Nephron (organoid): ENCODE results near the gene PTH2.

Experiments
- H3K27ac Mint-ChIP-seq, 3 experiments: 2 replicates each; pipeline ENCODE4 v1.8.0; 2020; ENCODE audit warnings: mixed read lengths in 3 of 3, mild to moderate bottlenecking in 2 of 3, moderate library complexity in 1 of 3
- H3K27me3 Mint-ChIP-seq: 2 replicates; pipeline ENCODE4 v1.8.0; 2021; ENCODE audit warnings: low read depth, mild to moderate bottlenecking, moderate library complexity, mixed read lengths
- H3K36me3 Mint-ChIP-seq: 2 replicates; pipeline ENCODE4 v1.8.0; 2020; ENCODE audit warnings: low read depth, mixed read lengths
- H3K4me1 Mint-ChIP-seq: 2 replicates; pipeline ENCODE4 v1.8.0; 2020; ENCODE audit warnings: mixed read lengths
- H3K4me3 Mint-ChIP-seq, 3 experiments: 2 replicates each; pipeline ENCODE4 v1.8.0; 2020; ENCODE audit warnings: mild to moderate bottlenecking in 3 of 3, mixed read lengths in 3 of 3, moderate library complexity in 2 of 3
- H3K9me3 Mint-ChIP-seq: 2 replicates; pipeline ENCODE4 v1.8.0; 2020; ENCODE audit warnings: mixed read lengths
- TF ChIP-seq, protein P1 (sequence below), 3 experiments: fragments of 200-600 bp; sonication (generic); IDR thresholded peaks; one replicate each; pipeline ENCODE4 v1.5.0; 2021; ENCODE audit warnings: antibody characterized with exemption in 3 of 3; ENCODE audit not compliant: unreplicated experiment in 3 of 3

PTH2 gene

DNA sequence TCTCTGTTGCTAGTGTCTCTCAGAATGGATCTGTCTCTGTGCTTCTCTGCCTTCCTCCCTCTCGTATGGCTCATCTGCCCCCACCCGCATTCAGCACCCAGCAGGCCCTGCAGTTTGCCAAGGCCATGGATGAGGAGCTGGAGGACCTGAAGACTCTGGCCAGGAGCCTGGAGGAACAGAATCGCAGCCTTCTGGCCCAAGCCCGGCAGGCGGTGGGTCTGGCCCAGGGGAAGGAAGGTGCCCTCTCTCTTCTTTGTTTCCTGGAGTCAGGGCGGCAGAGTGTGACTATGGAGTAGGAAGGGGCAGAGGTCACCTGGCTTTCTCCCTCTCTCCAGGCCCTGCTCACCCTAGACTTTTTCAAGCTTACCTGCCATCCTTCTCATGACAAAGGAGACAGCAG is 24.3 kb downstream of the PTH2 start:
- H3K27me3 Mint-ChIP-seq = peaks cover 4% of the 10 kb centered on the region
- peak overlapping the region; percentile 16 to 51 (median 37) for H3K27ac Mint-ChIP-seq

DNA sequence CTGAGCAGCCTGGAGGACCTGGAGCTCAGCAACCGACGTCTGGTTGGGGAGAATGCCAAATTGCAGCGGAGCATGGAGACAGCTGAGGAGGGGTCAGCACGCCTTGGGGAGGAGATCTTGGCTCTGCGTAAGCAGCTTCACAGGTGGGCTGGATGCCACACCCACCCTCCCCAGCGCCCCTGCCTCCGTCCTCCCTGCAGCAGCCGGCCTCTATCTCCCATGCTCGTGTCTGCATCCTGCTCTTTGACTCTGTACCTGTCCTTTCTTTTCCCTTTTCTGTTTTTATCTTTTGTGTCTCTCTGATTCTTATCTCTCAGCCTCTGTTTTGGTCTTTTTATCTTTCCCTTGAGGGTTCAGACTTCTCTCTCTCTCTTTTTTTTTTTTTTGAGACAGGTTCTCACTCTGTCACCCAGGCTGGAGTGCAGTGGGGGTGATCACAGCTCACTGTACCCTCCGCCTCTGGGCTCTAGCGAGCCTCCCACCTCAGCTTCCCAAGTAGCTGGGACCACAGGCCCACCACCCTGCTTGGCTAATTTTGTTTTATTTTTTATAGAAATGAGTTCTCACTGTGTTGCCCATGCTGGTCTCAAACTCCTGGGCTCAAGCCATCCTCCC is 25.1 kb downstream of the PTH2 start:
- TF ChIP-seq, protein P1, sequence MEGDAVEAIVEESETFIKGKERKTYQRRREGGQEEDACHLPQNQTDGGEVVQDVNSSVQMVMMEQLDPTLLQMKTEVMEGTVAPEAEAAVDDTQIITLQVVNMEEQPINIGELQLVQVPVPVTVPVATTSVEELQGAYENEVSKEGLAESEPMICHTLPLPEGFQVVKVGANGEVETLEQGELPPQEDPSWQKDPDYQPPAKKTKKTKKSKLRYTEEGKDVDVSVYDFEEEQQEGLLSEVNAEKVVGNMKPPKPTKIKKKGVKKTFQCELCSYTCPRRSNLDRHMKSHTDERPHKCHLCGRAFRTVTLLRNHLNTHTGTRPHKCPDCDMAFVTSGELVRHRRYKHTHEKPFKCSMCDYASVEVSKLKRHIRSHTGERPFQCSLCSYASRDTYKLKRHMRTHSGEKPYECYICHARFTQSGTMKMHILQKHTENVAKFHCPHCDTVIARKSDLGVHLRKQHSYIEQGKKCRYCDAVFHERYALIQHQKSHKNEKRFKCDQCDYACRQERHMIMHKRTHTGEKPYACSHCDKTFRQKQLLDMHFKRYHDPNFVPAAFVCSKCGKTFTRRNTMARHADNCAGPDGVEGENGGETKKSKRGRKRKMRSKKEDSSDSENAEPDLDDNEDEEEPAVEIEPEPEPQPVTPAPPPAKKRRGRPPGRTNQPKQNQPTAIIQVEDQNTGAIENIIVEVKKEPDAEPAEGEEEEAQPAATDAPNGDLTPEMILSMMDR (IDR thresholded peaks at IDR 0.05; ENCODE audit: unreplicated experiment in 3 of 3) = no peak
- H3K4me1 Mint-ChIP-seq = peaks cover 25% of the 10 kb centered on the region
- no peaks in the 10 kb centered on the region for H3K9me3 Mint-ChIP-seq
- H3K27ac Mint-ChIP-seq = peak overlapping the region; percentile 16 to 51 (median 37)
- H3K36me3 Mint-ChIP-seq = no peaks in the 10 kb centered on the region
- peaks cover 8% of the 10 kb centered on the region for H3K27me3 Mint-ChIP-seq
- H3K4me3 Mint-ChIP-seq = no peak overlapping the region

More for the DNA sequence above, 24.3 kb downstream of the PTH2 start:
- TF ChIP-seq, protein P1 (IDR thresholded peaks at IDR 0.05; ENCODE audit: unreplicated experiment in 3 of 3) = no peak
- Mint-ChIP-seq H3K4me3 (peak overlapping the region in 1 of 3 experiments; percentile 15), H3K9me3 (no peaks in the 10 kb centered on the region), H3K36me3 (no peaks in the 10 kb centered on the region), H3K4me1 (peaks cover 32% of the 10 kb centered on the region)

DNA sequence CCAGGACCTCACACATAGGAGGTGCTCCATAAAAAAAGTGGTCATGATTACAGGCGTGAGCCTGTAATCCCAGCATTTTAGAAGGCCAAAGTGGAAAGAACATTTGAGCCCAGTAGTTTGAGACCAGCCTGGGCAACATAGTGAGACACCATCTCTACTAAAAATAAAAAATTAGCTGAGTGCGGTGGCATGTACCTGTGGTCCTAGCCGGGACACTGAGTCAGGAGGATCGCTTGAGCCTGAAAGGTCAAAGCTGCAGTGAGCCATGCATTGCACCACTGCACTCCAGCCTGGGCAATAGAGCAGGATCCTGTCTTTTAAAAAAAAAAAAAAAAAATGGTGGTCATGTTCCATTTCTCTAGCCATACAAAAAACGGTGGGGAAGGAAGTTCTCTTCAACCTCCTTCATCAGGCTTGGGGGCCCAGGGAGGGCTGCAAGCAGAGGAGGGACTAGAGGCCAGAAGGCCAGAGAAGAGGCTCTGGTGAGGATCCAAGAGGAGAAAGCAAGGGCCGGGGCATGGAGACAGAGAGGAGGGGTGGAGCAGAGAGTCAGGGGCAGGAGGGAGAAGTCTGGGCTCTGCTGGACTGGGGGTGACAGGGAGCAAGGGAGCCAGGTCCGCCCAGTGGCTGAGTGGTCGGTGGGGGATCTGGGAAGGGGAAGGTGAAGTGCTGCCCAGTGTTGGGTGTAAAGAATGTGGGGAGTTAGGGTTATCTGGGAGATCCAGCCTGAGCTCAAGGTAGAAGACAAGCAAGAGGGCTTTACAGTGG is 26.3 kb downstream of the PTH2 start:
- Mint-ChIP-seq H3K4me3 (no peak overlapping the region), H3K36me3 (no peaks in the 10 kb centered on the region), H3K9me3 (no peaks in the 10 kb centered on the region), H3K27ac (no peak overlapping the region), H3K27me3 (peaks cover 11% of the 10 kb centered on the region), H3K4me1 (peaks cover 28% of the 10 kb centered on the region)
- TF ChIP-seq, protein P1 (IDR thresholded peaks at IDR 0.05; ENCODE audit: unreplicated experiment in 3 of 3) = no peak

DNA sequence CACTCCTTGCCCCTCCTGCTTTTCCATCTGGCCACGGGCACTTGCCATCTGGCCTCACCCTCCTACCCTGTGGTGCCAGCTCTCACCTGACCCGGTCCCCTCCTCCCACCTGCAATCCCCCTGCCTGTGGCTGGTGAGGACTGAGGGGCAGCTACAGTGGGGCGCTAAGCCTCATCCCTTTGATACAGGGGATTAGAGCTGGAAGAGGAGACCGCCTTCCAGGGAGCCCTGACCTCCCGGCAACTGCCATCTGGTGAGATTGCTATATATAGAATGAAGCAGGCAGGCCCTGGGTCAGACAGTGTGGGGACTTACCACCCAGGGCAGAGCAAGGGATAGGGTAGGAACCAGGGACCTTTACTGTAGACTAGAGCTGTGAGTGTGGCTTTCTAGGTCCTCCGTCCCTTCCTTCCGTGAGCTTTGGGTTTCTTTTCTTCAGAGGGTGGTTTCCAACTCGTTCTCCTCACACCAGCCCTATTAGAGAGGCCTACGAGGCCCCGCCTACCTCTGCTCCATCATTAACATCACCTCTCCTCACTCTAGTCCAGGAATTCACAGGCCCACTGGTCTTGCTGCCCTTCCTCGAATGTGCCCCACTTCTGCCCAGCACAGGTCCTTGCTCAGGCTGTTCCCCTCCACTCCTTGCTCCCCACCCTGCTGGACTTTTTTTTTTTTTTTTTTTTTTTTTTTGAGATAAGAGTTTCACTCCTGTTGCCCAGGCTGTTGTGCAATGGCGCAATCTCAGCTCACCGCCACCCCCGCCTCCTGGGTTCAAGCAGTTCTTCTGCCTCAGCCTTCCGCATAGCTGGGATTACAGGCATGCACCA is 27.4 kb downstream of the PTH2 start:
- no peak overlapping the region for H3K27ac Mint-ChIP-seq
- peaks cover 26% of the 10 kb centered on the region for H3K4me1 Mint-ChIP-seq

DNA sequence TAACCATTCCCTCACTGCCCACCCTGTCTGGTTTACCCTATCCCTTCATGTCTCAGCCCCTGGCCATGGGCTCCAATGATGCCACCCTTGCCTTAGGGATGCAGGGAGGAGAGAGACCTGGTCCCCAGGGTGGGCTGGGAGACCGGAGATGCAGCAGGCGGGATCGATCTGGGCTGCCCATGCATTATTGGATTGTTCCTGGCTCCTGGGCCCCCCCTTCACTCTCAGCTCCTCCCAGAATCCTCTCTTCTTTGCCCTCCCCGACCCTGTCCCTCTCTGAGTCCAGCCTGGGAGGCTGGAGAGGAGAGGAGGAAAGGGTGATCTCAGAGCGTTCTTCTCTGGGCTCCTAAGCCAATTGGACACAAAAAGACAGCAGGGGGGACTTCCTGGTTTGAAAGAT is 29.4 kb downstream of the PTH2 start:
- peaks cover 24% of the 10 kb centered on the region for H3K4me1 Mint-ChIP-seq
- peaks cover 21% of the 10 kb centered on the region for H3K27me3 Mint-ChIP-seq
- no peaks in the 10 kb centered on the region for H3K36me3 Mint-ChIP-seq
- H3K27ac Mint-ChIP-seq = no peak overlapping the region
- H3K9me3 Mint-ChIP-seq = no peaks in the 10 kb centered on the region
- H3K4me3 Mint-ChIP-seq = no peak overlapping the region
- TF ChIP-seq, protein P1 (IDR thresholded peaks at IDR 0.05; ENCODE audit: unreplicated experiment in 3 of 3) = no peak

More for the DNA sequence above, 27.4 kb downstream of the PTH2 start:
- TF ChIP-seq, protein P1 (IDR thresholded peaks at IDR 0.05; ENCODE audit: unreplicated experiment in 3 of 3) = no peak
- no peak overlapping the region for H3K4me3 Mint-ChIP-seq
- no peaks in the 10 kb centered on the region for H3K9me3 Mint-ChIP-seq
- H3K27me3 Mint-ChIP-seq = peaks cover 13% of the 10 kb centered on the region
- H3K36me3 Mint-ChIP-seq = no peaks in the 10 kb centered on the region
